Measurements from ENCODE around the gene CHRNA5.
A peak's percentile ranks its signal among the peaks of the same experiment; 100 is the strongest.
"Not testable (repeated sequence)": the region's sequence is repeated elsewhere in the genome, so short reads cannot be mapped to it uniquely, and the experiment has no call there.

The CHRNA5 gene

DNA sequence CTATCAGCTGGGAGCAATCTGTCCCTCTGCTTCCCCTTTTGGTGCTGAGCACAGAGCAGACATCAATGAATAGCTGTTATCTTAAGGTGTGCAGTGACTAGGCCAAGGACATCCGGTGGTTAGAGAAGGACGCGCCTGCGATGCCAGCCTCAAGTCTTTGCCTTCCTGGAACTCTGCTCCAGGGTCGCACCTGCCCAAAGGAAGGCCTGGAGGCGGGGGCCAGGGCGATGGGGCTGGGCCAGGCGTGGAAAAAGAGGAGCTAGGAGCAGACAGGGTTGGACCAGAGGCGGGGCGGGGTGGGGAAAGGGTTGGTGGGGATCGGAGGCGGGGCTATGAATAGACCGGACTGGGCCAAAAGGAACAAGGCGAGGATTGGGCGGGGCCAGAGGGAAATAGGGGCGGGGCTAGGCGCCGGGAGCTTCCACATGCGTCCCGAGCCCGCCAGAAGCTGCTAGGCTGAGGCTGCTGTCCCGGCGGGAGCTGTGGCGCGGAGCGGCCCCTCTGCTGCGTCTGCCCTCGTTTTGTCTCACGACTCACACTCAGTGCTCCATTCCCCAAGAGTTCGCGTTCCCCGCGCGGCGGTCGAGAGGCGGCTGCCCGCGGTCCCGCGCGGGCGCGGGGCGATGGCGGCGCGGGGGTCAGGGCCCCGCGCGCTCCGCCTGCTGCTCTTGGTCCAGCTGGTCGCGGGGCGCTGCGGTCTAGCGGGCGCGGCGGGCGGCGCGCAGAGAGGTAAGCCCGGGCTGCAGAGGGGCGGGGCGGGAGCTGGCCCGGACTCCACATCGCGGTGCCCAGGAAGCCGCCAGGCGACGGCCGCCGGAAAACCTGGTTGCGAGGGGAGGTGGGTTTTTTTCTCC lies at the start of gene CHRNA5:
CHRNA5 (plus strand) TSS at position 424 of the 854 bp plus-strand sequence; CDS start at position 624, 200 bp downstream.
- DNase-seq = peak in 5 of 6 experiments; percentile 20 to 52 (median 31)

DNA sequence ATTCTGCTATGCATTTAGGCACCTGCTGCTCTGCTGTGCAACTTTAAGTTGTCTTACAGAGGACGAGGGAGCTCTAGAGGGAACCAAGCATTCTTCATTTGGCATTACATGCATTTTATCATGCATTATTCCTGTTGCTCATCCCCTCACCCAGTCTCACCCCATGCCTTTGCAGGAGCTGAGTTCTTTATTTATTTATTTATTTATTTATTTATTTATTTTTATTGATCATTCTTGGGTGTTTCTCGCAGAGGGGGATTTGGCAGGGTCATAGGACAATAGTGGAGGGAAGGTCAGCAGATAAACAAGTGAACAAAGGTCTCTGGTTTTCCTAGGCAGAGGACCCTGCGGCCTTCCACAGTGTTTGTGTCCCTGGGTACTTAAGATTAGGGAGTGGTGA lies 45.3 kb upstream of the CHRNA5 start:
- DNase-seq = not testable (repeated sequence)

DNA sequence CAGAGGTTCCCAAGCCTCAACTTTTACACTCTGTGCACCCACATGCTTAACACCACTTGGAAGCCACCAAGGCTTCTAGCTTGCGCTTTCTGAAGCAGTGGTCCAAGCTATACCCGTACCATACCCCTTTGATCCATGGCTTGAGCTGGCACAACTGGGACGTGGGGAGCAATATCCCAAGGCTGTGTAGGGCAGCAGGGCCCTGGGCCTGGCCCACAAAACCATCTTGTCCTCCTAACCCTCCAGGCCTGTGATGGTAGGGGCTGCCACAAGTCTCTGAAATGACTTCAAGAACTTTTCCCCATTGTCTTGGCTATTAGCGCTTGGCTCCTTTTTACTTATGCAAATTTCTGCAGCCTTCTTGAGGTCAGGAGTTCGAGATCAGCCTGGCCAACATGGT lies 41.1 kb upstream of the CHRNA5 start:
- DNase-seq = no peak

DNA sequence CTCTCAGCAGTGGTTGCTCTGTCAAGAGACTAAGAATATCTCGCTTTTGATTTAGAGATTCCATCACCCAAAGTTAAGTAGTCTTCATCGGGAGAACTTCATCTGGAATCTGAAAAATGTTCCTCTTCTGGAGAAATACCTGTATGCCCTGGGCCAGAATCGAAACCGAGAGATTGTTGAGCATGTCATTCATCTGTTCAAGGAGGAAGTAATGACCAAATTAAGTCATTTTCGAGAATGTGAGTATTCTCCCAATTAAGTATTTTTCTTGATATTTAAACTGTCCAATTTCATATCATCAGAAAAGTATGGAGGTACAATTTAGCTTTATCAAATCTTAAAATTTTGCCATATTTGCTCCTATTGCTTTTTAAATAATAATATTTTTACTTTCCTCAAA lies 38.0 kb upstream of the CHRNA5 start:
- DNase-seq = no peak

DNA sequence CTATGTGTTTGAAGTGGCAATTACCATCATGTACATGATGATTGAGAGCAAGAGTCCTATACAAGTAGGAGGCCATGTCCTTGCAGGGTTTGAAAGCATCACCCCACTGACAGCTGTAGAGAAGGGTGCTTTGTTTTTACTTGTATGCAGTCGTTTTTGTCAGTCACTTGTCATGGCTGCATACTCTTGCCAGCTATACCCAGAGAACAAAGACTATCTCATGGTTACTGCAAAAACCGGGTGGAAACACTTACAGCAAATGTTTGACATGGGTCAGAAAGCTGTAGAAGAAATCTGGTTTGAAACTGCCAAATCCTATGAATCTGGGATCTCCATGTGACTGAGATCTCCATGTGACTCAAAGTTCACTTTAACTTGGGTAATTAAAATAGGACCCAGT lies 32.0 kb upstream of the CHRNA5 start:
- DNase-seq = no peak

DNA sequence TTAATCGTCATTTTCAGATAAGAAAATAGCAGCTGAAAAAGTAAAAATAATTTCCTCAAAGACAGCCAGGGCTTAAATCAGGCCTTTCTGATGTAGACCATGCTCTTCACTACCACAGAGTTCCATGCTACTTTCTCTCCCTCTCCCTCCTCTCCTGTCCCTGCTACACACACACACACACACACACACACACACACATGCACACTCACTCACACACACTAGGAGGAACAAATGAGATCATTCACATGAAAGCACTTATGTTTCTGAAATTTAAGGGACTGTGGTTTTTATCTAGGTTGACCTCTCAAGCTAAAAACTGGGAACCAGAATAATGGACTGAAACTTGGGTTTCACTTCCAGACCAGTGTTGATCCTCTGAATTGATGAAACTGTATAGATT lies 29.2 kb upstream of the CHRNA5 start:
- DNase-seq = no peak

DNA sequence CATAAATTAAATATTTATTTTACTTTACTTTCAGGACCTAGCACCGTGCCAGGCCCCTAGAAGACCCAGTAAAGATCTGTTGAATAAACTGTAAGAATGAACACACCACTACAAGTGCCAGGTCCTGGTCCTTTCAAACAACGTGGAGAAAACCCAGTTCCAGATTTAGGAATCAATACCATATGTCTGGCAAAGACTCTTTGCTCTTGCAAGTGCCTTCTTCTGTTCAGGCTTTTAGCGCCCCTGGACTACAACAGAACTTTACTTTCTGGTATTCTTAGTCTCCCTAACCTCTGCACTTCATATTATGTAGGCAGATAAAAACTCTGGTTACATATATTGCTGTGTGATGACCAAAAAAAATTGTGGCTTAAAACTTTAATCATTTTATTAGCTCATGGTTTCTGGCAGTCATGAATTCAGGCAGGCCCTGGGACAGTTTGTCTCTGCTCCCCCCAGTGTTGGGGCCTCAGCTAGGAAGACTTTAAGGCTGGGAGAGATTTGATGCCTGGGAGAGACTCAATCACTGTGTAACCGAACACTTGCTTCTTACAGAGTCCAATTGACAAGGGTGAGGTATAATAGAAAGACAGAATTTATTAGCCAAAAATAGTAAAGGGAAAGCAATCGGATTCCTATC lies 27.9 kb upstream of the CHRNA5 start:
- no peak for DNase-seq

DNA sequence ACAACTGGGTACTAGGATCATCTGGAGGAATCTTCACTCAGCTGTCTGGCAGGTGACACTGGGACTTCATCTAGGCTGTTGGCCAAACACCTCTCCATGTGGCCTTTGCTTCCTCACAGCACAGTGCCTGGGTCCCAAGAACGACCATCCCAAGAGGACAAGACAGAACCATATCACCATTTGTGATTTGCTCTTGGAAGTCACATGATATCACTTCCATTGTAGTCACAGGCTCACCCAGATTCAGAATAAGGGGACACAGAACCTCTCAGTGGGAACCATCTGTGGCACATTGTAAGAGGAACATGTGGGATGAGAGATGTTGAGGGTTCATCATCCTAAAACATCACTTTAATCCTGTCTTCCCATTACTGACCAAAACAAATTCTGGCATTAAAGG lies 27.0 kb upstream of the CHRNA5 start:
- DNase-seq = no peak

DNA sequence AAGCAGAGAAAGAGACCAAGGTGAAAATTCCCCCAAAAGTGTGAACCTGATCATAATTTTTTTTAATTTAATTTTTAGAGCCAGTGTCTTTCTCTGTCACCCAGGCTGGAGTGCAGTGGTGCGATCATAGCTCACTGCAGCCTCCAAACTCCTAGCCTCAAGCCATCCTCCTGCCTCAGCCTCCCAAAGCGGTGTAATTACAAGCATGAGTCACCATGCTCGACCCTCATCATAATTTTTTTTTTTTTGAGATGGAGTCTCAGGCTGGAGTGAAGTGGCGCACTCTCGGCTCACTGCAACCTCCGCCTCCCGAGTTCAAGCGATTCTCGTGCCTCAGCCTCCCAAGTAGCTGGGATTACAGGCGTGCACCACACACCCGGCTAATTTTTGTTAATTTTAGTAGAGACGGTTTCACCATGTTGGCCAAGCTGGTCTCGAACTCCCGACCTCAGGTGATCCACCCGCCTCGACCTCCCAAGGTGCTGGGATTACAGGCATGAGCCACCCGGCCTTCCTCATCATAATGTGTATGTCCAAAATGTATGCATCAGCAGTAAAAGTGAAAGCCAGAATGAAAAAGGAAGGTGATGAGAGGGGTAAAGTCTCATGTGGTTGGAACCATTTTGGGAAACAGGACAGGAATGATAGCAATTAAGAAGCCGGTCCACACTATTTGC lies 25.7 kb upstream of the CHRNA5 start:
- DNase-seq = not testable (repeated sequence)

DNA sequence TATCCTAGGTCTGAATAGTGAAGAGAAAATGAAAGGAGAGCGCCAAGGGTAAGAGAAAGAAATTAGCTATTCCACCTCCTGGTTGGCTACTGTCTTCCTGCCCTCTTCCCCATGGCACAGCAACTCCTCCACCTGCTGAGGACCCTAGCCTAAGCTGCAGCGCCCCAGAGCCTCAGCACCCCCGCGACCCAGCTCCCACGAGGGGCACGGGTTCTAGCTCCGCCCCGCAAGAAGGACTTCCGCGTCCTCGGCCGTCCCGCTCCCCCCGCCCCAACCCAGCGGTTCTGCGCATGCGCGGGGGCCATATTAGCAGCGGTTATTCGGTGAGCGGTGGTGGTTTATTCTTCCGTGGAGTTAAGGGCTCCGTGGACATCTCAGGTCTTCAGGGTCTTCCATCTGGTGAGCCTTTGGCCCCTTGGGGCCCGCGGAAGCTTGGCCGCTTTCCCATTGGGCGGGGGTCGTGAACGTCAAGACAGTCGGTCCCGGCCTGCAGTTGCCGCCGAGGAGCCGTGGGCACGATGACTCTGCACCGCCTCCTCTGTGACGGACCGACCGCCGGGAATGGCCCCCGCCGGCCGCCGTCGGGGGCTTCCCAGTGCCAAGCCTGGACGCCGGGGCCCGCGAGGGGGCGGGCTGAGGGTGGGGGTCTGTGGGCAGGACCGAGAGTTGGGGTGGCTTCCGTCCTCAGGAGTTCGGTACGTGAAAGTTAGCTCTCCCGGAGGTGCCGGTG lies 25.0 kb upstream of the CHRNA5 start, which contains the start of gene PSMA4:
PSMA4 (plus strand) TSS at position 304 of the 730 bp plus-strand sequence. CDS start 1,484 bp downstream, outside the sequence.
- DNase-seq = peak; percentile 88 to 96 (median 92)

DNA sequence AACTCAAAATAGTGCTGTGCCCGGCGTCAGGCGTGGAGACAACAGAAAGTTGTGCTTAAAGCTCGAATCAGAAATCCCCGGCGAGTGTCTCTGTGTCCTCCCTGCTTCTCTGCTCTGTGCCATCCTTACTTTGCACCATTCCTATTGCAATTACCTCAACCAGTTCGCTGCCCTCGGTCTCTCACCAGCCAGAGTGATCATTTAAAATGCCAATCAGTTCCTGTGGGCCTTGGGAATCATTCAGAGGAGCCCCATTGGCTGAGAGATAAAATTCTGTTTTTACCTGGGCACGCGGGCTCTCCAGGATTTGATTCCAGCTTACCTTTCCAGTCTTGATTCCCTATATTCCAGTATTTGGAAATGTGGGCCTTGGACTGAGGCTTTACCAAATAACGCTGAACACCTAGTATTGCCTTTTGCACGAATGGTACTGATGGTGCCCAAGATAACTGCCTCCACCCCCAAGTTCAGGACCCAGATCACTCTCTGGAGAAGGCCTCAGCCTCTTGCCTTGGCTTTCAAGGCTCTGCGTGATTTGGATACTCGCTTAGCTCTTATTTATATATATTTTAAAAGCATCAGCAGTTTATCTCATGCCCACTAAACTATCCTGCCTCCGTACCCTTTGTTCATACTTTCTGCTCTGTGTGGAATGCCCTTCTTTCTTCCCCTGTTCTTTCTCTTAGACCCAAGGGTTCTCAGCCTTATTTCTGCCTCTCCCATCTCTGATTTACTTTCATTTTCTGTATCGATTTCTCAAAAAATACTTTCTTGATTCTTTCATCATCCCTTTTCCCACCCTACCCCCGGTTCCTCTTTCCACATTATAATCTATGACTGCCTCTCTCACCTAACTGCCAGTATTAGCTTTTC lies 24.2 kb upstream of the CHRNA5 start:
- DNase-seq = no peak

DNA sequence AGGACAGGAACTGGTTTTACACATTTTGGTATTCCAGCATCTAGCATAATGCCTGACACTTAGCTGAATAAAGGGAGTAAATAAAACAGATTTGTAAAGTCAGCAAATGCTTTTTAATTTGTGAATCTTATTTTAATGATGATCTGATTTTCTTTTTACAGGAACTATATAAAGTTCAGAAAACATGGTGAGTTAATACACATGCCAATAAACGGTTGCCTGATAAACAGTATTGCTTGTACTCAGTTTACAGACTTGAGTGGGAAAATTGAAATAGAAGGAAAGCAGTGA lies 23.6 kb upstream of the CHRNA5 start:
- DNase-seq = no peak

DNA sequence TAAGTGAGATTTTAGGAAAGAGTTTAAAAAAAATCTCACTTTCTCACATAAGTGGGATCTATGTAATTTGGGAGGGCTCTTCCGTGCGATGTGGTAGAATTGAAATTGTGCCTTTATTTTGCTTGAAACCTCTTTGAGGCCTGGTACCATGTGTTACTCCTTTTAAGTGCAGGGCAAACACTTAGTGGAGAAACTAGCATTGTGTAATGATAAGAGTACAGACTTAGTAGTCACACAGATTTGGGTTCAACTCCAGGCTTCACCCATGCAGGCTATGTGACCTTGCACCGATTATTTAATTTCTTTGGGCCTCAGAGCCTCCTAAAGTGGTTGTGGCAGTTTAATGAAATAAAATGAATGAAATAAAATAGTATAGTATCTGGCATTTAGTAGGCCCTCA lies 22.7 kb upstream of the CHRNA5 start:
- no peak for DNase-seq

DNA sequence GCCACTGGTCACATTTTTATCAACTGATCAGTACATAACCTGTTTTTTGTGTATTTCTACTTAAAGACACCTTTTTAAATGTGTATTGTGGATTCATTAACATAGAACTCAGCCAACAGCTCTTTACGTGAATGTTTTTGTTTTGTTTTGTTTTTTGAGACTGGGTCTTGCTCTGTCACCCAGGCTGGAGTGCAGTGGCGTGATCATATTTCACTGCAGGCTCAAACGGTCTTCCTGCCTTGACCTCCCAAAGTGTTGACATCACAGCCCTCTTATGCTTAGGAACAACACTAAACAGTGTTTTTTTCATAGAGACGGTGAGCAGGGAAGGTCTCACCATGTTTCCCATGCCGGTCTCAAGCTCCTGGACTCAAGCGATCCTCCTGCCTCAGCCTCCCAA lies 15.1 kb upstream of the CHRNA5 start:
- DNase-seq = no peak

DNA sequence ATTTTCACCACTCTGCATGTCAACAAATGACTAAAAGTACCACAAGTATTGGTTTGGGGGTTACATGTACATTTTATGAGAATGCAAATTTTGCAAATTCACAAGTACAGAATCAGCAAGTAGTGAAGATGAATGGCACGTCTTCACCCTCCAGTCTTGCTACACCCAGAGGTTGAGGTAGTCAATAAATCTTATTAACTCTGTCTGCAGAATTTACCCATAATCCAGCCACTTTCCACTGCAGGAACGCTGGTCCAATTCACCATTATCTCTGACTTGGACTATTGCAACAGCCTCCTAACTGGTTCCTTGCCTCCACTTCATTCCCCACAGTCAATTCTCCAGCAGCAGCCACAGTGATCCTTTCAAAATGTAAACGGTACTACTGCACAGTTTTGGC lies 14.5 kb upstream of the CHRNA5 start:
- DNase-seq = no peak

DNA sequence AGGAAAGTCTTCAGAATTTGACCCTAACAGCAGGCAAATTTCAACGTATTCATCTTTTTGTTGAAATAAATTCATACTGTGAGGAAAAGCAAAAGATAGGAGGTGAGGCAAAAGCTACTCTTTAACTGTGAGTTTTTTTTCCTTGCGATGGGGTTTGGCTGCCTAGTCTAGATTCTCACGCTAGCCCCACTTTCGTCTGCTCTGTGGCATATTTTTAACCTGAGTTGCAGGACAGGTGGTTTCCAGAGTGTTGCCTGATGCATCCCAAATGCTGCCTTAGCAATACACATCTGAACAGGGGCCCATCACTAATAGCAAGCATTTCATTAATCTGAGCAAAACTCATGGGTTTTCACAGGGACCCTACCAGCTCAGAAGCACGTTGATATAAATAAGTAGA lies 13.4 kb upstream of the CHRNA5 start:
- no peak for DNase-seq

DNA sequence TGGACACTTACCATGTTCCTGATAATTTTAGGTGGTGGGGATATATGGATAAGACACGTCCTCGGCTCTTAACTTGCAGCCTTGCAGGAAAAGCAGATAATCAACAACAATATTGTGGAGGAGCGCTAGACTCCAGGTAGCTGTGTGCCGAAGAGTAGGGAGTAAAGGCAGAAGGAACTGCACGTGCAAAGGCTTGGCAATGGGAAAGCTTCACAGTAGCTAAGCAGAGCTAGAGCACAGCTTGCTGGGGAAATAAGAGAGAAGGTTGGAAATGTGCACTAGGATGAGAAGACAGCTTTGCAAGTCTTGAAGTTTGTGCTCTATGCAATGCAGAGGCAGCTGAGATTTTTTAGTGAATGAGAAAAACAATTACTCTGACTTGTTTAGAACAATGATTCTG lies 12.7 kb upstream of the CHRNA5 start:
- no peak for DNase-seq

DNA sequence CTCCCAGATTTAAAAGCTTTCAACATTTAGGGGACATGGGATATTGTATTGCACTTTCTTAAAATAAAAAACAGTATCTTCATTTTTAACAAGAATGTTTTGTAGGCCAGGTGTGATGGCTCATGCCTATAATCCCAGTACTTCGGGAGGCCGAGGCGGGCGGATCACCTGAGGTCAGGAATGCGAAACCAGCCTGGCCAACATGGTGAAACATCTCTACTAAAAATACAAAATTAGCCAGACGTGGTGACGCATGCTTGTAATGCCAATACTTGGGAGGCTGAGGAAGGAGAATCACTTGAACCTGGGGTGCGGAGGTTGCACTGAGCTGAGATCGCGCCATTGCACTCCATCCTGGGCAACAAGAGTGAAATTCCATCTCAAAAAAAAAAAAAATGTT lies 5.1 kb upstream of the CHRNA5 start:
- not testable (repeated sequence) for DNase-seq

DNA sequence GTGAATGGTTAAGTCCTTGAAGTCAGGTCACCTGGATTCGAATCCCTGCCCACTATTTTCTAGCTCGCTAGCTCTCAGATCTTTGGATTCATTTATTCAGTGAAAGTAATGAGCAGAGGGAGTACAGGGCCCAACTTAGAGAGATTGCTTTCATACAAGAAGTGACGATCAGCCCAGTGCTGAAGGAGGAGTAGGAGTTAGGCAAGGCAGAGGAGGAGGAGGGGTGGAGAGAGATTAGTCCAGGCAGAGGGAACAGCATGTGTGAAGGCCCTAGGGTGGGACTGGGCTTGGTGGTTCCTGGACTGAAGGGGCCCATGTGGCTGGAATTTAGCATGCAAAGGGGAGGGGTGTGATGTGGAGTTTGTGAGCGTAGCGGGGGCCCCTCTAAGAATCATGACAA lies 3.8 kb upstream of the CHRNA5 start:
- DNase-seq = no peak

DNA sequence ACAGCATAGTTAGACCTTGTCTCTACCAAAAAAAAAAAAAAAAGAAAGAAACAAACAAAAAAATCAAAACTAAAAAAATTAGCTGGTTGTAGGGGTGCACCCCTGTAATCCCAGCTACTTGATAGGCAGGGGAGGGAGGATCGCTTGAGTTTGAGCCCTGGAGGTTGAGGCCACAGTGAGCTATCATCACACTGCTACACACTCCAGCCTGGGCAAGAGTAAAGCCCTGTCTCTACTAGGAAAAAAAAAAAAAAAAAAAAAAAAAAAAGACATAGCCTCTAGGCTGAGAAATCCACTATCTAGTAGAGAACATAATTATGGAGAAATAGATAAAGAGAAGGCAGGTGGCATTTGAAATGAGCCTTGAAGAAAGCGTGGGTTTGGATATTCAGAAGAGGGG lies 2.2 kb upstream of the CHRNA5 start:
- no peak for DNase-seq

DNA sequence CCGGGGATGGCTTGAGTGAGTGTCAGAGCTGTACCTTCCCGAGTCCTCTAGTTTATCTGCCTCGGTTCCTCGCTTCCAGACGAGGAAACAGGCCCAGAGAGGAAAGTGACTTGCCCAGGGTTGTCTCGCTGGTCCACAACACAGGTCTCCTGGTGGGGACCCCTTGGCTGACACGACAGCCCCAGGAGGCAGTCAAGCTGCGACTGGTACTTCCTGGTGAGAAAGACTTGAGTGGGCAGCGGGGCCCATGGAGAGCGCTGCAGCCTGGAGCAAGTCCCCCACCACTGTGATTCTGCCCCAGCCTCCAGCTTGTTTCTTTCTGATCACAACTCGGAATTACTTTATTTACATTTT lies 600 bp upstream of the CHRNA5 start:
- peak in 2 of 6 experiments; percentile 6 to 47 for DNase-seq

All from stimulated activated naive CD4-positive, alpha-beta T cell (primary cell).